Dedifferentiated amniotic fluid mesenchymal stem cell (primary cell): Measurements from ENCODE around the gene RNF220.
"Not testable (repeated sequence)": the region's sequence is repeated elsewhere in the genome, so short reads cannot be mapped to it uniquely, and the experiment has no call there.

Experiments
- DNase-seq: peaks from one replicate; pipeline ENCODE4 v3.0.0-alpha.2; 2016; ENCODE audit errors: extremely low spot score

Gene RNF220

DNA sequence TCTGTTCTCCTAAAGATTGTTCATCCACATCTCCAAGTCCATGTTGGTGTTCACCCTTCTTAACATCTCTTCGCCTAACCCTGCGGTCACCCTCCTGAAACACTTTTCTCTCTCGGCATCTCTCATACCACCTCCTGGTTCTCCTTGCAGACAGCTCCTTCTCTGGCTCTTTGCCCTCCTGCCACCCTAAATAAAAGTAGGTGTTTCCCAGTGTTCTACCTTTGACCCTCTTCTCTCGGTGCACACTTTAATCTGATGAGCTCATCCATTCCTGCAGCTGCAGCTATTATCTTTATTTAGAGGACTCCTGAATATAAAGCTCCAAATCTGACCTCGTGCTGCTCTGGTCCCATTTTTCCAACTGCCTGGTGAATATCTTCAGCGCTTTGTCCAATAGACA lies 142.3 kb downstream of the RNF220 start:
- no peak for DNase-seq

GRCh38 chr1:44547837-44548236 lies 142.8 kb downstream of the RNF220 start:
- DNase-seq = no peak

DNA sequence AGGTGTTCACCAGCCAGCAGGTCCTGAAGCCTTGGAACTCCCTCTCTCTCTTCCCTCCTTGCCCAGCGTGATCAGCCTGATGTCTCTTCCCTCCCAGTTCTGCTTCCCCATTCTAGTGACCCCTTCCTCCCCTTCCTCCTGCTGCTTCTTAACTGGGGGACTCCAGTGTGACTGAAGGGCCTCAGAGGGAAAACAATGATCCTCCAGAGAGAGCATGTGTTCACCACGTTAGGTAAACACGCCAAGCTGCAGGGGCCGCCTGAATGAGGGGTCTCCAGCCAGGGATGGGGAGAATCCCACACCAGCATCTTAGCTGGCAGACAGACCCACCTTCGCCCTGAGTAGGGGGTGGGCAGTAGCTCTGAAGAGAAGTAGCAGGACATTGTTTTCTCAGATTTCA lies 144.5 kb downstream of the RNF220 start:
- DNase-seq = no peak

- no peak for DNase-seq
Measured at GRCh38 chr1:44553127-44553758, 148.2 kb downstream of the RNF220 start.

- DNase-seq = peak; percentile 38
Measured at GRCh38 chr1:44553771-44554170, 148.7 kb downstream of the RNF220 start.

DNA sequence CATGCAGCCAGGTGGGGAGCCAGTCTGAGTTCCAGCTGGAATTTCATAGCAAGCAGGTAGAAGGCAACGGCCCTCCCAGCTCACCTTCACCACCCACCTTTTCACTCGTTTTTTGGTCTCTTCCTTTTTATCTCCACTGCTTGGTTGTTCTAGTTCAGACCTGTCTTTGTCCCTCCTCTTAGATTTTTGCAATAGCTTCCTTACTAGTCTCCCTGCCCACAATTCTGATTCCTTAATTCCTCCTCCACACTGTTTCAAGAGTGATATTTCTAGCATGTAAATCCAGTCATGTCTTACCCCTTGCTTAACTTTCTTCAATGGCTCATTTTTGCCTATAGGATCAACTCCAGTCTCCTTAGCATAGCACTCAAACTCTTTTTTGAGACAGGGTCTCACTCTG lies 149.7 kb downstream of the RNF220 start:
- DNase-seq = no peak

DNA sequence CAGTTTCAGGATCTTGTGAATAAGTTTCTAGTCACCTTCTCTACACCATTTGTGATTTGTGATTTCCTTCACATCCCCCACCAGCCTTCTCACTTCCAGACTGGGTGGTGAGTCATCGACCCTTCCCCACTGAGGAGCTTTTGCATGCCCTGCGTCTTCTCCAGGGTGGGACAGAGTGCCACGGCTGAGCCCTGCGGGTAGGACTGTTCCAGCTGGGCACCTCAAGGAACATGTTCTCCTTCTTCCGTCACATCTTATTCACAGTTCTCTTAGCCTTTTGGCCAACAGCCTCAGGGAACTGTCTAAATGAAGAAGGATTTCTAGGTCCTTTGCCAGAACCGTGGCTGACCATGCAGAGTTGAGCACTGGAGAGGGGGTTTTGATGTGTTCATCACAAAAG lies 152.7 kb downstream of the RNF220 start:
- no peak for DNase-seq

GRCh38 chr1:44558883-44559282 lies 153.8 kb downstream of the RNF220 start:
- DNase-seq = no peak

DNA sequence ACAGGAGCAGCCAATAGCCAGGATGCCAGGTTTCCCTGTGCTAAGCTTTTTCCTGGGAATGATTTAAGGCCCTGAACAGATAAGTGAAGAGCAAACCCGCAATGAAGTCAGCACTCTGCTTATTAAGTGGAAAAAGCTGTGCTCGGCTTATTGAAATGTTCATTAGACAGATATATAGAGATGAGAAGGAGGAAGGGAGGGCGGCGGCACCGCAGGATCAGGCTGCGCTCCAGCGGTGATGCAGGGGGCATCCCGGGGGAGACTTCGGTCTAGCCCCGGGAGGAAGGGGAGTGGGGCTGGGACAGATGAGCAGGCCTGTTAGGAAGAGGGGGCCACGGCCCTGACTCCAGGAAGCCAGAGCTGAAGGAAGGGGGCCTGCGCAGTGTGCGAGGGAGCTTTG lies 154.3 kb downstream of the RNF220 start:
- DNase-seq = no peak

DNA sequence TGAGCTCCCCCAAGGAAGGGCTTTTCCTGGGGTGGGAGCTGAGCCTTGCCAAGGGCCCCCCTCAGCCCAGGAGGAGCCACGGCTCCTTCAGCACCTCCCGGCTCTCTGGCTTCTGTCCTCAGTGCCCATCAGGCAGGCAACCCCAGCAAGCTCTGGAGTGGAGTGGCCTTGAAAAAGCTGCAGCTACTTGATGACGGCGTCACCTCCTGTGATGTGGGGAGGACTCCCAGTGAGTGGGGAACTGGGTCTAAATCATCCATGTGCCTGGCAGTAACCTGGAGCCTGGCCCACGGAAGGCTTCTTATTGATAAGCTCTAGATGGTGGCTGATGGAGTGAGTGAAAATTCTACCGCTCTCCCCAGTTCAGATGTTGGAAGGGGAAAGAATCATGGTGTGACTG lies 154.9 kb downstream of the RNF220 start:
- DNase-seq = no peak

DNA sequence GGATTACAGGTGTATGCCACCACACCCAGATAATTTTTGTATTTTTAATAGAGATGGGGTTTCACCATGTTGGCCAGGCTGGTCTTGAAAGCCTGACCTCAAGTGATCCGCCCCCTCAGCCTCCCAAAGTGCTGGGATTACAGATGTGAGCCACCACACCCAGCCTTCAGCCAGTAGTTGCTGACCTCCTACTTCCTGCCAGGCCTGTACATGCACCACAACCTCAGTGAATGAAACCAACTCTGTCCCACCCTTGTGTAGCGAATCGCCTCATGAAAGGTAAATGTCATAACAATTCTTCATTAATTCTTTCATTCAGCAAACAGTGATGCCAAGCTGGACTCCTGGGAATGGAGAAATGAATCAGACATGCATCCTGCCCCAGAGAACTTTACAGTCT lies 155.6 kb downstream of the RNF220 start:
- DNase-seq = not testable (repeated sequence)

GRCh38 chr1:44565259-44565750 lies 160.2 kb downstream of the RNF220 start:
- no peak for DNase-seq

GRCh38 chr1:44565833-44566232 lies 160.8 kb downstream of the RNF220 start:
- DNase-seq = no peak

DNA sequence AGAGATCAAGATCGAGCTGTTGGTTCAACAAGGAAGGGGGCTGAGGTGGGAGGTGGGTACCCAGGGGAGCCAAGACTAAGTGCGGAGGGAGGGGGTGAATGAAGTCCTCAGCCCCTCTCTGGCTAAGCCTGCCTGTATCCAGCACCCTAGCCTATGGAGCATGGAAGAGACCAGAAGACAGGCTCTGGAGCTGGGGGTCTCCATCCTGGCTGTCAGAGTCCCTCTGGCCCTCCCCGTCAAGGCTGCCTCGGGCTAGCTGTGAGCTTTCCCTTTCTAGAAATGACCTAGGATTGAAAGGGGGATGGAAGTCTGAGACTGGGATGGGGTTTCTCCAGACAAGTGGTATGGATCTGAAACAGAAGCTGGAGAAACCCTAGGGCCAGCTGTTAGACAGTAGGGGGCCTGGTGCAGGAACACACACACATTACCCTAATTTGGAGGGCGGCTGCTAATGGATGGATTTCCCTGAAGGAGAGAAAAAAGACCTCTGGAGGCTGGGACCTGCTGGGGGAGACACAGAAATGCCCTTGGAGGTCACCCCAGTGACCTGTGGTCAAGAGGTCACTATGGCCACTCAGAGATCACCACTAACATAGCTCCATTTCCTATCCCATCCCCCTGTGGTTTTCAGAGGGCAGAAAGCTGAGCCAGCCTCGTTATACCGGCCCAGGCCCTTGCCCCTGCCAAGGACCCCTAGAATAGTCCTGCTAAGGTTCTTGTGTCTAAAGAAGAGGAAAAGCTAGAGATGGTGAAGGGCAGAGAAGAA lies 161.4 kb downstream of the RNF220 start:
- no peak for DNase-seq

DNA sequence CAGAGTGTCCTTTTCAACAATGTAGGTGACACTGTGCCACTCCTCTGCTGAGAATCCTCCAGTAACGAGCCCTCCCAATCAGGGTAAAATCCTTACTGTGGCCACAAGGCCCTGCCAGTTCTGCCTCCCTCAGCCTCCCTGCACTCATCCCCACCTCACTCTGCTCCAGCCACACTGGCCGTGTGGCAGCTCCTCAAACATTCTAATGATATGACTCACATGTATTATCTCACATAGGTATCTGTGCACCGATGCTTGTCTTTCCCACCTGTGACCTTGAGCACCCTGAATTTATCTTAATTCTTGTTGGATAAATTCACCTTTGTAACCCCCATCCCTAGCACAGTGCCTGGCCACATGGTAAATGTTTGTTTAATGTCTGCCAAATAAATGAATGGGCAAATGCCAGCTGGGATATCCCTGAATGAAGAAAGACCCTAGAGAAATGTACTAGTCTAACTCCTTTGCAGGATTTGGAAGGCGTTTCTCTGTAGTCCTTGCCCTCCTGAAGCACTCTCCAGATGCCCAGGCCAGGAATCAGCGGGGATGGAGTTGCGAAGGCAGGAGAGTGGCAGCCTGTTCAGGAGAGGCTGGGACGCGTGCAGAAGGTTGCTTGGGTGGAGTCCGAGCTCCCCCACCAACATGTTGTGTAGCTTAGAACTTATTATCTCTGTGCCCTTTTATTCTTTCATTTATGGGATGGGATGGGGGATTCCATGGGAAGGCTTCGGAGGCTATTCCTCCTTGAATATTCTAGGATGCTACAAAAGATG lies 163.3 kb downstream of the RNF220 start:
- no peak for DNase-seq

DNA sequence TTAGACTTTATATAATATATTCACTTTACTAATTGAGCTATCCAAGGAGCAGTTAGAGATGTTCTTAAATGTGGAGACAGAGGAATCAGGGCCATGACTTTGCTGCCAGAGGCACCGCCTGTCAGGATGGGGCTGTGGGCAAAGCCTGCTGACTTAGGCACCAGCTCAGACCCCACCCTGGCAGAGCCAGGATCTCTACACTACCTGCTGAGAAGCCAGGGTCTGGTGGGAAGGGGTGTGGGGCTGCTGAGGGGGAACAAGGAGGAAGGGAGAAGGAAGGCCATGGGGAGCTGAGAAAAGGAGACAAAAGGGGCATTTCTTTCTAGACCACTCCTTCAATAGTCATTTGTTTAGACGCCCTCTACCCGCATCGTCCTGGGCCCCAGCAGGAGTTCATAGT lies 164.4 kb downstream of the RNF220 start:
- DNase-seq = no peak

DNA sequence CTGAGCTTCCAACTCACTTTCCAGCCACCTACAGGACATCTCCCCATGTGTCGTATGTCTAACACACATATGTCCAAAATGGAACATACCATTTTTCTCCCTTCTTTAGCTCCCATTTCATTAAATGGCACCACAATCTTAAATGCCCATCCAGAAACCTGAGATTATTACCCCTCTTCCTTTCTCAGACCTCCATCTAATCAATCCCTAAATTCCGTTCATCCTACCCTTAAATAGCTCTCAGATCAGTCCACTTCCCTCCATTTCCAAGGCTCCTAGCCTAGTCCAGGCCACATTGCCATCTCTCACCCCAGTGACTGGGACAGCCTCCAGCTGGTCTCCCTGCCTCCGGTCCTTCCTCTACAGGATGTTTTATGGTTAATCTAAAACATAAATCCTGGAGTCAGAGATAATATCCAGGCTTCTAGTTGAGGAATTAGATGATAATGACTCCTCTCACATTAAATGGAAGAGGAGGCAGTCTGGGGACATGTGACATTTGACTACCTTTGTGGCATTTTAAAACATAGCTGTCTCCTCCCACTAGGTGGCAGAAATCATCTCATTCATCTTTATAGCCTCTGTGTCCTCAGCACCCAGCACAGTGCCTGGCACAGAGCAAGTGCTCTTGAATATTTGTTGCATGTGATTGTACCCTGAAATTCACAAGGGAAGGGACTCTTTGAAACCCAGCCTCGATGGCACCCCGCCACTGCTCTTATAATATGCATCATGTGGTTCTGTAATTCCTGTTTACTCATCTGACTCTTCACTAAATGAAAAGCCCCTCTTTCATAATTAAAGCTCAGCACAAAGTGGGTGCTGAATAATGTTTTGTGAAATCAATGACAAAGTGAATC lies 166.9 kb downstream of the RNF220 start:
- no peak for DNase-seq

DNA sequence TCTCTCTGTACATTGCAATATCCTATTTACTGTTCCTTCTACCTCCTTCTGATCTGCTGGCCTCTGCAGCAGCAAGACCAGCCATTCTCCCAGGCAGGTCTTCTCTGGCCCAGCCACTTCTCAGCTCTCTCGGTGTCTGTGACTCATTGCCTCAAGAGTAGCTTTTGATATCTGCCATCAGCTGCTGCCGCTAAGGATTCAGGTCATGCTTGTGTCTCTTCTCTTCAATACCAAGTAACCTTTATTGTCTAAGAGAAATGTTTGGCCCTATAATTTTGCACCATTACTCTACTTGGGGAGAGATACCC lies 167.5 kb downstream of the RNF220 start:
- DNase-seq = no peak

- no peak for DNase-seq
Measured at GRCh38 chr1:44575396-44575795, 170.3 kb downstream of the RNF220 start.

GRCh38 chr1:44576456-44577150 lies 171.5 kb downstream of the RNF220 start:
- no peak for DNase-seq

GRCh38 chr1:44581205-44581604 lies 176.2 kb downstream of the RNF220 start:
- no peak for DNase-seq
